Panc1 (cell line): ENCODE results near the gene ACTR8. TPM values are rescaled to one million over a fixed set of nuclear protein-coding genes. Genes with fewer than 3 reads are reported as not detected.

ENCODE experiments used
- ATAC-seq: fragments of 200-7000 bp; cut with Tn5 transposase; 2 replicates; pipeline ENCODE4 v1.9.1; 2020; ENCODE audit warnings: mild to moderate bottlenecking, moderate library complexity
- BruUV-seq: library from RNA; stranded (reverse); fragments of 400-500 nt; replicated peaks from 2 replicates; lab custom pipeline; 2021; lab: Mats Ljungman, UMichigan
- CTCF ChIA-PET: fragments of 300-600 bp; sonication (Branson Sonifier 250); formaldehyde crosslinking; loops from one replicate; lab custom pipeline; 2022; ENCODE audit warnings: antibody characterized with exemption; lab: Charles Lee
- POLR2A ChIA-PET: fragments of 300-600 bp; sonication (Branson Sonifier 250); formaldehyde crosslinking; loops from one replicate; lab custom pipeline; 2022; ENCODE audit warnings: antibody characterized with exemption; lab: Charles Lee
- DNase-seq: peaks from one replicate; pipeline ENCODE4 v3.0.0-alpha.2; 2010; ENCODE audit warnings: low read depth, low spot score
- H3K27ac ChIP-seq: 2 replicates; pipeline ENCODE4 v1.5.1; 2011; ENCODE audit warnings: mild to moderate bottlenecking, low read length, inconsistent platforms
- H3K27me3 ChIP-seq: fragments of 200-500 bp; sonication (Bioruptor generic); 2 replicates; pipeline ENCODE4 v1.6.0; 2014; ENCODE audit warnings: low read length, inconsistent platforms; ENCODE audit not compliant: control insufficient read depth, insufficient read depth
- H3K36me3 ChIP-seq: fragments of 200-500 bp; sonication (Bioruptor generic); 2 replicates; pipeline ENCODE4 v1.5.1; 2014; ENCODE audit warnings: inconsistent platforms, mild to moderate bottlenecking, low read length, moderate library complexity; ENCODE audit not compliant: control insufficient read depth, insufficient read depth
- H3K4me1 ChIP-seq: 2 replicates; pipeline ENCODE4 v1.5.1; 2011; ENCODE audit warnings: inconsistent platforms, mild to moderate bottlenecking, low read length, moderate library complexity; ENCODE audit not compliant: control insufficient read depth, insufficient read depth
- H3K4me3 ChIP-seq, 2 experiments: 2 replicates each; pipeline ENCODE4 v1.5.1; 2011 to 2012; ENCODE audit warnings: low read depth in 2 of 2, low read length in 2 of 2, mild to moderate bottlenecking in 2 of 2, inconsistent platforms in 1 of 2, moderate library complexity in 1 of 2
- H3K9me3 ChIP-seq: fragments of 200-500 bp; sonication (Bioruptor generic); 2 replicates; pipeline ENCODE4 v1.5.1; 2014; ENCODE audit warnings: low read depth, mild to moderate bottlenecking, inconsistent platforms, low read length, moderate library complexity; ENCODE audit not compliant: control insufficient read depth, insufficient read depth
- POLR2AphosphoS5 ChIP-seq: IDR thresholded peaks from 2 replicates; pipeline ENCODE4 v1.6.1; 2012; ENCODE audit warnings: mild to moderate bottlenecking, low read depth, low read length, moderate library complexity
- SIN3A ChIP-seq: IDR thresholded peaks from 2 replicates; pipeline ENCODE4 v1.6.1; 2012; ENCODE audit warnings: low read depth, mild to moderate bottlenecking, low read length, moderate library complexity, borderline replicate concordance; ENCODE audit not compliant: insufficient read depth
- TCF7L2 ChIP-seq: IDR thresholded peaks from 2 replicates; pipeline ENCODE4 v1.6.1; 2011; ENCODE audit warnings: mild to moderate bottlenecking, low read depth, low read length, inconsistent platforms
- in situ Hi-C: cut with HindIII; loops from 2 replicates; pipeline ENCODE4 v1.10.0; 2016; ENCODE audit warnings: low sequenced_read_pairs, low pct_unique_long_range_greater_than_20kb
- intact Hi-C: fragments of 100-400 bp; cut with micrococcal nuclease; formaldehyde crosslinking; loops from one replicate; pipeline ENCODE4 v1.10.0; 2022; ENCODE audit not compliant: unreplicated experiment
- total RNA-seq: library from RNA; stranded (reverse); gene quantifications from one replicate; pipeline ENCODE4 v1.2.1, GENCODE V29; 2021; ENCODE audit not compliant: unreplicated experiment
- TF ChIP-seq, protein P1 (sequence below), 2 experiments: IDR thresholded peaks; 2 replicates each; pipeline ENCODE4 v1.6.1; 2011 to 2012; ENCODE audit warnings: low read depth in 2 of 2, control low read depth in 1 of 2, low read length in 1 of 2, mild to moderate bottlenecking in 1 of 2, moderate library complexity in 1 of 2; ENCODE audit not compliant: insufficient read depth in 1 of 2
- TF ChIP-seq, protein P2 (sequence below): fragments of 450-650 bp; IDR thresholded peaks from 2 replicates; pipeline ENCODE4 v1.5.1; 2017; ENCODE audit warnings: mild to moderate bottlenecking

Gene ACTR8
- total RNA-seq, 1 experiment from 2014 or later = 26.2 TPM

DNA sequence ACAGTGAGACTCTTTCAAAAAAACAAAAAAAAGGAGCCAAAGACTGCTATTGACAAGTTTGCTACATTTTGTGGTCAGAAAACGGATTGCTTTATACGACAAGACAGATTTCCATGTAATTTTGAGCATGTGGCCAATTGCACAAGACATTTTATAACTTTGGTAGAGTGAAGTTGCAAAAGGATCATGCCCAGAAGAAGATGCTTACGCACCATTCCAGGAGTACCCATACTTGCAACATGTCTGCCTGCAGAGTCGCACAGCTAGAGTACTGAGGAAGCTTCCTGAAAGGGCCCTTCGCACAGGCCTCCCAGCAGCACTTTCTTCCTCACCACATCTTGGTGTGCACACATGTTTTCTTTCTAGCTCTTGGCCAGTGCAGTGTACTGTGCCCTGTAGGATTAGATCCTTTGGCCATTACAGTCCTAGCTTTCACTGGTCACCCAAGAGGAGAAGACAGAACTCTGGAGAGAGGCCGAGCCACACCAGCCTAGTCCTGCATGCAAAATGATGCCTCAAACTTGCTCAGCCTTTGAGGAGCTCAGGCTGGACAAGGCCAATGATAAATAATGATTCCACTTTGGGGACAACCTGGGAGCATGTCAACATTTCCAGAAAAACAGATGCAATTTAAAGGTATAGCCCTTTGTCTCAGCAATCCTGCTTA, 47.4 kb downstream of the ACTR8 start:
- no peaks in the 10 kb centered on the region for H3K36me3 ChIP-seq
- ATAC-seq = no peak
- ChIA-PET CTCF (no interaction called here), POLR2A (interaction anchor here (0.5 kb wide), 1 partner anchor 192 kb away, joined by 3 read pairs; no protein-coding TSS in a partner anchor)
- DNase-seq = no peak
- TF ChIP-seq, protein P1, sequence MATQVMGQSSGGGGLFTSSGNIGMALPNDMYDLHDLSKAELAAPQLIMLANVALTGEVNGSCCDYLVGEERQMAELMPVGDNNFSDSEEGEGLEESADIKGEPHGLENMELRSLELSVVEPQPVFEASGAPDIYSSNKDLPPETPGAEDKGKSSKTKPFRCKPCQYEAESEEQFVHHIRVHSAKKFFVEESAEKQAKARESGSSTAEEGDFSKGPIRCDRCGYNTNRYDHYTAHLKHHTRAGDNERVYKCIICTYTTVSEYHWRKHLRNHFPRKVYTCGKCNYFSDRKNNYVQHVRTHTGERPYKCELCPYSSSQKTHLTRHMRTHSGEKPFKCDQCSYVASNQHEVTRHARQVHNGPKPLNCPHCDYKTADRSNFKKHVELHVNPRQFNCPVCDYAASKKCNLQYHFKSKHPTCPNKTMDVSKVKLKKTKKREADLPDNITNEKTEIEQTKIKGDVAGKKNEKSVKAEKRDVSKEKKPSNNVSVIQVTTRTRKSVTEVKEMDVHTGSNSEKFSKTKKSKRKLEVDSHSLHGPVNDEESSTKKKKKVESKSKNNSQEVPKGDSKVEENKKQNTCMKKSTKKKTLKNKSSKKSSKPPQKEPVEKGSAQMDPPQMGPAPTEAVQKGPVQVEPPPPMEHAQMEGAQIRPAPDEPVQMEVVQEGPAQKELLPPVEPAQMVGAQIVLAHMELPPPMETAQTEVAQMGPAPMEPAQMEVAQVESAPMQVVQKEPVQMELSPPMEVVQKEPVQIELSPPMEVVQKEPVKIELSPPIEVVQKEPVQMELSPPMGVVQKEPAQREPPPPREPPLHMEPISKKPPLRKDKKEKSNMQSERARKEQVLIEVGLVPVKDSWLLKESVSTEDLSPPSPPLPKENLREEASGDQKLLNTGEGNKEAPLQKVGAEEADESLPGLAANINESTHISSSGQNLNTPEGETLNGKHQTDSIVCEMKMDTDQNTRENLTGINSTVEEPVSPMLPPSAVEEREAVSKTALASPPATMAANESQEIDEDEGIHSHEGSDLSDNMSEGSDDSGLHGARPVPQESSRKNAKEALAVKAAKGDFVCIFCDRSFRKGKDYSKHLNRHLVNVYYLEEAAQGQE (IDR thresholded peaks at IDR 0.05; ENCODE audit: insufficient read depth in 1 of 2, low read depth in 2 of 2, low read length in 1 of 2) = no peak
- no peak for TF ChIP-seq POLR2AphosphoS5
- TF ChIP-seq TCF7L2 = no peak
- TF ChIP-seq, protein P2, sequence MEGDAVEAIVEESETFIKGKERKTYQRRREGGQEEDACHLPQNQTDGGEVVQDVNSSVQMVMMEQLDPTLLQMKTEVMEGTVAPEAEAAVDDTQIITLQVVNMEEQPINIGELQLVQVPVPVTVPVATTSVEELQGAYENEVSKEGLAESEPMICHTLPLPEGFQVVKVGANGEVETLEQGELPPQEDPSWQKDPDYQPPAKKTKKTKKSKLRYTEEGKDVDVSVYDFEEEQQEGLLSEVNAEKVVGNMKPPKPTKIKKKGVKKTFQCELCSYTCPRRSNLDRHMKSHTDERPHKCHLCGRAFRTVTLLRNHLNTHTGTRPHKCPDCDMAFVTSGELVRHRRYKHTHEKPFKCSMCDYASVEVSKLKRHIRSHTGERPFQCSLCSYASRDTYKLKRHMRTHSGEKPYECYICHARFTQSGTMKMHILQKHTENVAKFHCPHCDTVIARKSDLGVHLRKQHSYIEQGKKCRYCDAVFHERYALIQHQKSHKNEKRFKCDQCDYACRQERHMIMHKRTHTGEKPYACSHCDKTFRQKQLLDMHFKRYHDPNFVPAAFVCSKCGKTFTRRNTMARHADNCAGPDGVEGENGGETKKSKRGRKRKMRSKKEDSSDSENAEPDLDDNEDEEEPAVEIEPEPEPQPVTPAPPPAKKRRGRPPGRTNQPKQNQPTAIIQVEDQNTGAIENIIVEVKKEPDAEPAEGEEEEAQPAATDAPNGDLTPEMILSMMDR = no peak
- TF ChIP-seq SIN3A = no peak
- H3K27me3 ChIP-seq = no peaks in the 10 kb centered on the region
- no TSS peak for BruUV-seq
- no peak overlapping the region for H3K27ac ChIP-seq
- H3K9me3 ChIP-seq = no peaks in the 10 kb centered on the region
- H3K4me1 ChIP-seq = no peaks in the 10 kb centered on the region
- H3K4me3 ChIP-seq = no peak overlapping the region
- in situ Hi-C loops = no loop called here
- intact Hi-C loops = no loop called here

DNA sequence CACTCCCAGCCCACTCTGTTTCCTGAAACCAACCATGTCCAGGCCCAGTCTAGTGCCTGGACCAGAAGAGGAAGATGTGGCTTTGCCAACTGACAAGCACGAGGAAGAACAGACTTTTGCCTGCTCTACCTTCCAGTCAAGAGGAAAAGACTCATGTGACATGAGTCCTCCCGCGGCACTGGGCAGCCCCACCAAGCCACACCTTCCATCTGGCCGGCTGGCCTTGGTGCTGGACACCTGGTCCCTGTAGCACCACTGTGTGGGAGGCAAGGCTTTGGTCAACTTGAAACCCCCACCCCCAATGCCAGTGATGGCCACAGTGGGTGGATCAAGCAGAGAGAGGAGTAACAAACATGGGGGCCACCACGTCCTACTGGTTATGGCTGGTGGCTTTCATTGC, 48.3 kb downstream of the ACTR8 start:
- Histone ChIP-seq H3K4me1 (no peaks in the 10 kb centered on the region), H3K27ac (no peak overlapping the region), H3K9me3 (no peaks in the 10 kb centered on the region), H3K27me3 (no peaks in the 10 kb centered on the region), H3K36me3 (no peaks in the 10 kb centered on the region), H3K4me3 (no peak overlapping the region)
- in situ Hi-C loops = no loop called here
- CTCF ChIA-PET = no interaction called here
- DNase-seq (no peak), ATAC-seq (no peak)
- TF ChIP-seq TCF7L2 (no peak), POLR2AphosphoS5 (no peak), SIN3A (no peak)
- TF ChIP-seq, protein P1 (IDR thresholded peaks at IDR 0.05; ENCODE audit: insufficient read depth in 1 of 2, low read depth in 2 of 2, low read length in 1 of 2) = no peak
- TF ChIP-seq, protein P2 = no peak
- intact Hi-C loops = no loop called here
- BruUV-seq = no TSS peak
- POLR2A ChIA-PET = interaction anchor here (0.6 kb wide), 1 partner anchor 330 kb away, joined by 14 read pairs; no protein-coding TSS in a partner anchor
